Activated naive CD8-positive, alpha-beta T cell treated with anti-CD3 and anti-CD28 coated beads, Interleukin-2, amount 10 ng/mL, durations not matched to agents 7 days and 5 days (primary cell): ENCODE results near the gene COL5A1. TPM values are rescaled to one million over a fixed set of nuclear protein-coding genes. Genes with fewer than 3 reads are reported as not detected.
A peak's percentile ranks its signal among the peaks of the same experiment; 100 is the strongest.
"Not testable (repeated sequence)": the region's sequence is repeated elsewhere in the genome, so short reads cannot be mapped to it uniquely, and the experiment has no call there.

Experiments used
- ATAC-seq: fragments of 150-1000 bp; cut with Tn5 transposase; one replicate; pipeline ENCODE4 v1.10.0; 2021; ENCODE audit warnings: low read depth, moderate library complexity
- POLR2A ChIA-PET: fragments of 350-600 bp; sonication (Branson Sonifier 250); formaldehyde crosslinking; loops from one replicate; lab custom pipeline; 2021; ENCODE audit warnings: antibody characterized with exemption; lab: Charles Lee
- DNase-seq: peaks from one replicate; pipeline ENCODE4 v3.0.0; 2021
- H3K27ac Mint-ChIP-seq: one replicate; pipeline ENCODE4 v1.8.0; 2022; ENCODE audit warnings: mild to moderate bottlenecking, mixed read lengths
- H3K27me3 Mint-ChIP-seq: one replicate; pipeline ENCODE4 v1.8.0; 2022; ENCODE audit warnings: mild to moderate bottlenecking, moderate library complexity, mixed read lengths
- H3K36me3 Mint-ChIP-seq: one replicate; pipeline ENCODE4 v1.8.0; 2021; ENCODE audit warnings: mild to moderate bottlenecking, mixed read lengths
- H3K4me1 Mint-ChIP-seq: one replicate; pipeline ENCODE4 v1.8.0; 2021; ENCODE audit warnings: mixed read lengths
- H3K4me3 Mint-ChIP-seq: one replicate; pipeline ENCODE4 v1.8.0; 2022; ENCODE audit warnings: mild to moderate bottlenecking, moderate library complexity, mixed read lengths
- H3K9me3 Mint-ChIP-seq: one replicate; pipeline ENCODE4 v1.8.0; 2021; ENCODE audit warnings: mixed read lengths
- total RNA-seq, 2 experiments: library from RNA; stranded (reverse); gene quantifications; one replicate each; pipeline ENCODE4 v1.2.3, GENCODE V29; 2021

Gene COL5A1
- total RNA-seq, 2 experiments from 2014 or later: 0.71 to 0.86 TPM

DNA sequence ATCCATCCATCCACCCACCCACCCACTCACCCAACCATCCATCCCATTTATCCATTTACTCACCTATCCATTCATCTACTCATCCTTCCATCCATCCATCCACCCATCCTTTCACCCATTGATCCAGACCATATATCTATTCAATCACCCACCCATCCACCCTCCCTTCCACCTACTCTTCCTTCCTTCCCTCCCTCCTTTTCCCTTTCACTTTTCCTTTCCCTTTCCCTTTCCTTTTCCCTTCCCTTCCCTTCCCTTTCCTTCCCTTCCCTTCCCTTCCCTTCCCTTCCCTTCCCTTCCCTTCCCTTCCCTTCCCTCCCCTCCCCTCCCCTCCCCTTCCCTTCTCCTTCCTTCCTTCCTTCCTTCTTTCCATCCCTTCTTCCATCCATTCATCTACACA, 27.4 kb downstream of the COL5A1 start:
- H3K27ac Mint-ChIP-seq, H3K9me3 Mint-ChIP-seq, H3K27me3 Mint-ChIP-seq, POLR2A ChIA-PET, DNase-seq, H3K36me3 Mint-ChIP-seq, H3K4me3 Mint-ChIP-seq, H3K4me1 Mint-ChIP-seq, ATAC-seq: not testable (repeated sequence)

DNA sequence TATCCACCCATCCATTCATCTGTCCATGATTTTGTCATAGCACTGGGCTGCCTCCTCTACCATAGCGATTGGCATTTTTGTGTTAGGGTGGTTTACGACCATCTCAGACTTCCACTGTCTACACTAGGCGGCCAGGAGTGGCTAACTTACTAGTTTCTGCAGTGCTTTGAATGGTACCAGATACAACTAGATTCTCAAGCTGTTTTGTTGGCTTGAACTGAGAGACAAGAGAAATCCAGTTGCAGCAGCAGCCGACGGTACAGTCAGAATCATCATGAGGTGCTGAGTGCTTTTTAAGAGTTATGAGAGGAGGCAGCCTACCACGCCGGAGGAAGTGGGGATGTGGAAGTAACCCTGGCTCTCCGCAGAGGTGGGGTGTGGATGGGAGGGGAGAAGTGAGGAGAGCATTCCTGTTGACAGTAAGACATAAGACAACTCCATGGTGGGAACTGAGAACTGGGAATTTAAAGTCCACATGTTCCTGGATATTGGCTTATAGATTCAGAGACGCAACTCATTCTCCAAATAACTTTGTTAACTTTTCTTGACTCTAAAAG, 27.9 kb downstream of the COL5A1 start:
- POLR2A ChIA-PET: no interaction called here
- ATAC-seq (no peak), DNase-seq (no peak)
- Mint-ChIP-seq H3K36me3 (no peaks in the 10 kb centered on the region), H3K9me3 (no peaks in the 10 kb centered on the region), H3K27me3 (peaks cover 2% of the 10 kb centered on the region), H3K27ac (no peak overlapping the region), H3K4me1 (no peaks in the 10 kb centered on the region), H3K4me3 (no peak overlapping the region)

DNA sequence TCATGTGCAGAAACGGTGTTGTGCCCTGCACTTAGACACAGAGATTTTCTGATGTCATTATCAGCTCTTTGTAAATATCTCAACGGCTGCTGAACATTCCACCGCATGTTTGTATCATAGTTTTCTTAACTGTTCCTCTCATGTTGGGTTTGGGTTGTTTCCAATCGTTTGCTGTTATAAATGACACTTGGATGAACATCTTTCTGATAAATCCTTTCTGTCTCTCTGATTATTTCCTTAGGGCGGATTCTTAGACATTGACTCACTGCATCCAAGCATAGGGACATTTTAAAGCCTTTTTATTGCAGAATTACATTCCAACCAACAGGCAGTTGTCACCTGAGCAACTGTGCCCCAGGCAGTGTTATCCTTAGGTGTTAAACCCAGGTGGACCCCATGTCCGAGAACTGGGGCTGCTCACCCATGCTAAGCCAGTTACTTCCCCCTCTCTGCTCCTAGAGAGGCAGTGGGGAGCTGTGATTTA, 28.5 kb downstream of the COL5A1 start:
- H3K9me3 Mint-ChIP-seq: no peaks in the 10 kb centered on the region
- no peak overlapping the region for H3K4me3 Mint-ChIP-seq
- no peak overlapping the region for H3K27ac Mint-ChIP-seq
- no peaks in the 10 kb centered on the region for H3K36me3 Mint-ChIP-seq
- ATAC-seq (no peak), DNase-seq (no peak)
- no peaks in the 10 kb centered on the region for H3K4me1 Mint-ChIP-seq
- POLR2A ChIA-PET: no interaction called here
- H3K27me3 Mint-ChIP-seq: peaks cover 2% of the 10 kb centered on the region

DNA sequence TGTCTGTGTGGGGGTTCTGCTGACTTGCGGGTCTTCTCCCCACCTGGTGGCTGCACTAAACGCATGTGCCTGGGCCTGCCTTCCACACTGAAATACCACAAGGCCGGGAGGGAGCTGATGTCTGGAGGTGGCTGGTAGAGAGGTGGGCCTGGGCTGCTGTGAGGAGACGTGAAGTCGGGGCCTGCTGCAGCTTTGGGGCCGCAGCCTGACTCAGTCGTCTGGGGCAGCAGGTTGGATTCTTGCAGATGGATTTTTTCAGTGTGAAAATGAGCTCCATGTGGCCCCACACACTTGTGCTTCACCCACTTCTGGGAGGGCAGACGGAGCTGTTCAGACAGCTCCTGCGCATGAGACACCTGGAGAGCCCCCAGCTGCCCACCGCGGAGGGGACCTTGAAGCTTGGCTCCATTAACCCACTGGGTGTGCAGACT, 29.3 kb downstream of the COL5A1 start:
- POLR2A ChIA-PET: no interaction called here
- H3K36me3 Mint-ChIP-seq: no peaks in the 10 kb centered on the region
- DNase-seq: no peak
- no peaks in the 10 kb centered on the region for H3K4me1 Mint-ChIP-seq
- no peak overlapping the region for H3K4me3 Mint-ChIP-seq
- no peak for ATAC-seq
- H3K27me3 Mint-ChIP-seq: peaks cover 2% of the 10 kb centered on the region
- H3K27ac Mint-ChIP-seq: no peak overlapping the region
- no peaks in the 10 kb centered on the region for H3K9me3 Mint-ChIP-seq

DNA sequence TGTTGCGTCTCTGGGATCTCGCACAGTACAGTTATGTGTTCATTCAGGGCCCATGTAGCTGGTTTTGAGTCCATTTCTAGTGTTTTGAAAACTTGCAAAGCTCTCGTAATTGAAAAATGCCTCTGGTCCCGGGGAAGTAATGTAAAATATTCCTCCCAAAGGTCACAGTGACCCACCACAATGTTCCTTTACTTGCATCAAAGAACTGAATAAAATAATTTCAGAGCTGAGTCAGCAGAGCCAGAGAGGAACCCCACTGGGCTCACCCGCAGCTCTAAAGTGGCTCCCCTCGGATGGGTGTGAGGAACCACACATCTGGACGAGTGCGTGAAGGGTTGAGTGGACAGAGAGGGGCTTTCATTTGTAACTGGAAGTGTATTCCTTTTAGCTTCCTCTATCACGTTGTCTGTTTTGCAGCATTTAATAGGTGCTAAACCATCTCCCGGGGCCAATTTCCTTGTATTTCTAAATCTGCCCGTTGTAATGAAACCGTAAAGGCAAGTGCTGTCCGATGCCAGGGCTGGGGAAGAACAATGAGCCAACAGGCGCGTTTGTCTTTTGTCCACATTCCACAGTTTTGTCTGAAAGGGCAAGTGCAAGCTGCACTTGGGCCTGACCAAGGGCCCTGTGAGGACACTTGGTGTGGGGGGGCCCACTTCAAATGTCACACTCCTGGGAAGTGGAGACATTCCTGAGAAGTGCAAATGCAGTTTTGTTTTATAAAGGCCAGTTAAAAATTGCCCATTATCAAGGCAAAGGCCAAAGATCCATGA, 29.9 kb downstream of the COL5A1 start:
- no peaks in the 10 kb centered on the region for H3K4me1 Mint-ChIP-seq
- DNase-seq: no peak
- no peak for ATAC-seq
- H3K27me3 Mint-ChIP-seq: peaks cover 2% of the 10 kb centered on the region
- H3K4me3 Mint-ChIP-seq: no peak overlapping the region
- no peak overlapping the region for H3K27ac Mint-ChIP-seq
- POLR2A ChIA-PET: no interaction called here
- H3K36me3 Mint-ChIP-seq: no peaks in the 10 kb centered on the region
- H3K9me3 Mint-ChIP-seq: no peaks in the 10 kb centered on the region

DNA sequence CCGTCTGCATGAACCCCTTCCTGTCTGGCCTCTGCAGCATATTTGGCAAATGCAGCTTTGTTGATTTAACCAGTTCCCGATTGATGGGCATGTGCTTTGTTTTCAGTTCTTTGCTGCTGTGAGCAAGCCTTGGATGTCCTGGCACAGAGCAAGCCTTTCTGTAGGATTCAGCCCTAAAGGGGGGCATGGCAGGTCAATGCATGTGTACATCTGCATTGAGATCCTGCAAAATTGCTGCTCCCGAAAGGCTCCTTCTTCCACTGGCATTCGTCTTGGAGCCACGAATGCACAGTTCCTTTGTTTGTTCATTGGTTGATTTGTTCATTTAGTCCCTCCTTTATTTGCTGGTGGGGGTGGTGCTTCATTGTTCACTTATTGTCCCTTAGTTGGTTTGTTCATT, 34.8 kb downstream of the COL5A1 start:
- peaks cover 2% of the 10 kb centered on the region for H3K27me3 Mint-ChIP-seq

DNA sequence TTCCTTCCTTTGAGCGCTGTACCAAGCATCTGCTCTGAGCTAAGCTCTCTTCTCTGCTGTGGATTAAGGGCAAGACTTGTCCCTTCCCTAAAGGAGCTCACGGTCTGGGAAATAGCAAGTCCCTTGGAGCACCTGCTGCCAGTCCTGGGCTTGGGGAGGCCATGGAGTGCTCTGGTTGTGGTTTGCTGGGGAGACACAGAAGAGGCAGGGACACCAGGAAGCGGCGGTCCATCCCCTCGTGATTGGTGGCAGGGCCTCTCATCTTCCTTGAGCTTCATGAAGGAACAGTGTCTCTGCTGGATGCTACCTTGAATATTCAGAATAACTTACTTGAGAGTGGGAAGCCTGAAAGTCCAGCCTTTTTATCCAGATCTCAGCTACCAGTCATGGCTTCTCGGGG, 35.3 kb downstream of the COL5A1 start:
- peaks cover 2% of the 10 kb centered on the region for H3K27me3 Mint-ChIP-seq
- H3K4me3 Mint-ChIP-seq: no peak overlapping the region
- H3K36me3 Mint-ChIP-seq: no peaks in the 10 kb centered on the region
- no peak for ATAC-seq
- POLR2A ChIA-PET: no interaction called here
- no peaks in the 10 kb centered on the region for H3K4me1 Mint-ChIP-seq
- DNase-seq: no peak
- no peaks in the 10 kb centered on the region for H3K9me3 Mint-ChIP-seq
- H3K27ac Mint-ChIP-seq: no peak overlapping the region

More for the DNA sequence above, 34.8 kb downstream of the COL5A1 start:
- no peak for DNase-seq
- POLR2A ChIA-PET: no interaction called here
- Mint-ChIP-seq H3K4me3 (no peak overlapping the region), H3K4me1 (no peaks in the 10 kb centered on the region), H3K9me3 (no peaks in the 10 kb centered on the region), H3K27ac (no peak overlapping the region), H3K36me3 (no peaks in the 10 kb centered on the region)
- ATAC-seq: no peak

DNA sequence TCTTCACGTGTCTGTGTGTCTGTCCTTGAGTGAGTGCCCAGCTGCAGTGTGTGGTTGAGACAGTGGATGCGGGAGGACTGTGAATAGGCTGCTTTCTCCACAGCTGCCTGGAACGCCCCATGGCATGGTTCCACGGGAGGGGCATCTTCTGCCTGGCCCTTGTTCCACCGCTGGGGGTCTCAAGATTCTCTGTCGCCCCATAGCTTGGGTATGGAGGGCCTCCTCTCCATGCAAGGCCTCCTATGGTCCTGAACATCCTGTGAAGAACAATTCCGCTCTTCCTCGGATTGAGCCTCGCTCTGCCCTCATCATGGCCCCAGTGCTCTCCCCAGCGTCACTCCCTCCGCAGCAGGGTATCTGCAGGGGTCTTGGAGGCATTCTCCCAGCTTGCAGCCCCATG, 36.1 kb downstream of the COL5A1 start:
- ATAC-seq (no peak), DNase-seq (no peak)
- Mint-ChIP-seq H3K27ac (no peak overlapping the region), H3K27me3 (no peaks in the 10 kb centered on the region), H3K36me3 (no peaks in the 10 kb centered on the region), H3K4me3 (no peak overlapping the region), H3K4me1 (no peaks in the 10 kb centered on the region), H3K9me3 (no peaks in the 10 kb centered on the region)
- POLR2A ChIA-PET: no interaction called here

DNA sequence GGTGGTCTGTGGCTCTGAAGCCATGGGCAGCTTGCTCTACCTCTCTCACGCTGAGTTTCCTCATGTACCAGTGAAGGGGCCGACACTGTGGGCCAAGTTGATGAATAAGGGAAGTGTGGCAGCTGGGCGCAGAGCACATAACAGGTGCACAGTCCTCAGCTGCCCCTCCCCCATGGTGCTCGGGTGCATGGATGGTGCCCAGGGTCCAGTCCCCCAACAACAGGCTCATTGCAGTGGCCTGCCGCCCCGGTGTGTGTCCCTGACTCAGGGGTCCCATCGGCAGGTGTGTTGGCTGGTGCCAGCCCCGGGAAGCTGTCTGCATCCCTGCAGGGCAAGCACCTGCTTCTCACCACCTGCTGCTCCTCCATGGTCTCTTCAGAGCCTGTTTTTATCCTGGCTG, 36.6 kb downstream of the COL5A1 start:
- no peak for DNase-seq
- no peak for ATAC-seq
- no peaks in the 10 kb centered on the region for H3K4me1 Mint-ChIP-seq
- H3K4me3 Mint-ChIP-seq: no peak overlapping the region
- no peaks in the 10 kb centered on the region for H3K27me3 Mint-ChIP-seq
- no peak overlapping the region for H3K27ac Mint-ChIP-seq
- H3K36me3 Mint-ChIP-seq: no peaks in the 10 kb centered on the region
- H3K9me3 Mint-ChIP-seq: no peaks in the 10 kb centered on the region
- POLR2A ChIA-PET: no interaction called here

DNA sequence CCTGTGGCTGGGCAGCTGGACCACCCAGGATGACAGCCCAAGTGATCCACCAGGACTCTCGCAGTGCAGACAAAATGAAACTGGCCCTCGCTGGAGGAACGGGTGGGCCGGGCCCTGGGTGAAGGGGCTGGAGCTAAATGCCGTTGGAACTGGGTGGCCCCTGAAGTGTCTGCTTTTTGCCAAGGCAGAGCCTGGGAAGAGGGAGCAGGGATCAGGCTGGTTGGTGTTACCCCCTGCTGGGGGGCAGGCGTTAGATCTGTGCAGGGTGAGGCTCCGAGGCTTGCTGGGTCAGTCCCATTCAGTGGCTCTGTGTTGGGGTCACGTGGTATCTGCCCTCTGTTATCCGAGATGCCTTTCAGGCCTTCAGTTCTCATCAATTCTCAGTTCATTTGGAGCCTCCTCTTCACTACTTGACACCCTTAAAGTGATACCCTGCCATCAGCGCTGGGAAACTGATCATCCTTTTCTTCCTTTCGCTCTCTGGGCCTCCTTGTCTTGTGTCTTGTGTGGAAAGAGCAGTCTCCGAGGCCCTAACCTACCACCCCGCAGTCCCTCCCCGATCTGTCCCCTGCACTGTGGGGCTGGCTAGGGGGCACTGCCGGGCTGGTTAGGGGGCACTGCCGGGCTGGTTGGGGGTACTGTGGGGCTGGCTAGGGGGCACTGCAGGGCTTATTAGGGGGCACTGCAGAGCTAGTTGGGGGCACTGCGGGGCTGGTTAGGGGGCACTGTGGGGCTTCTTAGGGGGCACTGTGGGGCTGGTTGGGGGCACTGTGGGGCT, 37.3 kb downstream of the COL5A1 start:
- Mint-ChIP-seq H3K27ac (no peak overlapping the region), H3K36me3 (no peaks in the 10 kb centered on the region), H3K27me3 (no peaks in the 10 kb centered on the region), H3K9me3 (no peaks in the 10 kb centered on the region), H3K4me1 (no peaks in the 10 kb centered on the region), H3K4me3 (no peak overlapping the region)
- POLR2A ChIA-PET: no interaction called here
- DNase-seq (no peak), ATAC-seq (no peak)

DNA sequence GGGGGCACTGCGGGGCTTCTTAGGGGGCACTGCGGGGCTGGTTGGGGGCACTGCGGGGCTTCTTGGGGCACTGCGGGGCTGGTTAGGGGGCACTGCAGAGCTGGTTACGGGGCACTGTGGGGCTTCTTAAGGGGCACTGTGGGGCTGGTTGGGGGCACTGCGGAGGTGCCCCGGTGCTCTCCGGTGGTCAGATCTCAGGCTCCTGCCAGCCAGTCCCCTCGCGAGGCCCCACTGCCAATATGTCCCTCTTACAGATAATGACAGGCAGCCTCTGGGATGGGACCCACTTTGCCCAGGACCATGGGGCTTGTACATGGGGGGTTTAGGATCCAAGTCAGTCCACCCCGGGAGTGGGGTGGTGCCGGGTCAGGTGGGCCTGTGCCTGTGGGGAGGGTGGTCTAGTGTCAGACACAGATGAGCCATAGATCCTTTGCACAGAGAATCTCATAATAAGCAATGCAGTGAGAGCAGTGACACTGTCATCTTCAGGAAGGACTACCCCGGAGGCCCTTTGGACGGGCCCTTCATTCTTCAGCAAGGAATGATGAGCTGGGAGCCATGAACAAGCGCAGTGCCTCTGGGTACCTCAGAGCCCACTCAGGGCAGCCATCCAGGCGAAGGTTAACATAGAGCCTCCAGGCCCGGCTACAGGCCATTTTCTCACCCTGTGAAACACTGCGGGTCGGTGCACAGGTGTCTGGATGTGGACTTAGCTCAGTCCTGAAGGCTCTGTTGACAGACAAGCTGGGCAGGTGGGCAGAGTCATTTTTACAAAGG, 38.2 kb downstream of the COL5A1 start:
- no peak overlapping the region for H3K4me3 Mint-ChIP-seq
- no peaks in the 10 kb centered on the region for H3K36me3 Mint-ChIP-seq
- no peaks in the 10 kb centered on the region for H3K9me3 Mint-ChIP-seq
- DNase-seq (peak; percentile 18), ATAC-seq (no peak)
- H3K4me1 Mint-ChIP-seq: no peaks in the 10 kb centered on the region
- H3K27ac Mint-ChIP-seq: no peak overlapping the region
- no peaks in the 10 kb centered on the region for H3K27me3 Mint-ChIP-seq
- POLR2A ChIA-PET: no interaction called here

DNA sequence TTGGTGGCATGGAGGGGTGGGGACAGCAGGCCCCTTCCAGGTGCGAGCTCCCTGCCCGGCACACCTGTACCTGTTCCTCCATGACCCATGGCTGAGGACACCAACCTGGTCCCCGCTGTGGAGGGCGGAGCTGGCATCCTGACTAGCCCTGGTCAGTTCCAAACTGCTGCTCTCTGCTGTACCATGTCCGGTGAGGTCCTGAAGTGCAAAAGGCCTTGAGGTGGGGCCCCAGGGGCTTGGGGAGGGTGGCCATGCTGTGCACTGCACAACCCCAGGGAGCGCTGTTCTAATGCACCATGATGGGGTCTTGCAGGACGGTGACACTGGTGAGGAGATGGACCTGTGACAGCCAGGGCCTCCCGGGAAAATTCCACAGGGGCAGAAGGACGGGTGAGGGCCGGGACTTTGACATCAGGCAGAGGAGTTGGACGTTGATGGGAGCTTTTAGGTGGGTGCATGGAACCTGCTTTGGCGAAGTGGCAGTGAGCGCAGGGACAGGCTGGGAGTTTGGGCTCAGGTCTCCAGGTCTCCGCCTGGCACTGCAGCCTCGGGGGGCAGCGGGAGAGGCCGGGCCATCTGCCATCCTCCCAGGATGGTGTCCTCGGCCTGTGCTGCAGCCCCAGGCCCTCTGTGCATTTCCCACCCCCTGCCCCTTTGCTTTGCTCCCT, 38.9 kb downstream of the COL5A1 start:
- H3K4me1 Mint-ChIP-seq: no peaks in the 10 kb centered on the region
- H3K27me3 Mint-ChIP-seq: no peaks in the 10 kb centered on the region
- POLR2A ChIA-PET: no interaction called here
- H3K9me3 Mint-ChIP-seq: no peaks in the 10 kb centered on the region
- no peaks in the 10 kb centered on the region for H3K36me3 Mint-ChIP-seq
- DNase-seq (peak; percentile 15), ATAC-seq (no peak)
- H3K27ac Mint-ChIP-seq: no peak overlapping the region
- no peak overlapping the region for H3K4me3 Mint-ChIP-seq
